ENCODE results near the gene SLC25A45. TPM values are rescaled to one million over a fixed set of nuclear protein-coding genes. Genes with fewer than 3 reads are reported as not detected.

Gene SLC25A45
- total RNA-seq, 1 experiment from 2014 or later, result 1.1 TPM

GRCh38 chr11:65370659-65371049 lies 11.8 kb downstream of the SLC25A45 start:
- no peak for DNase-seq
- no peak overlapping the region for H4K8ac ChIP-seq (replicated peaks; ENCODE audit: insufficient read length, low read depth, low read length)
- no peak overlapping the region for H2BK12ac ChIP-seq (ENCODE audit: insufficient read length, low read depth, low read length)
- no peak overlapping the region for H3K4me2 ChIP-seq (ENCODE audit: insufficient read depth, insufficient read length, low read length)
- no peak overlapping the region for H2BK120ac ChIP-seq (ENCODE audit: low read depth, low read length, poor library complexity, severe bottlenecking)
- H3K79me1 ChIP-seq (ENCODE audit: insufficient read depth, low read depth, low read length, poor library complexity, severe bottlenecking), result no peaks in the 10 kb centered on the region
- H2BK20ac ChIP-seq (ENCODE audit: low read depth, low read length, poor library complexity, severe bottlenecking), result no peak overlapping the region
- H3K4me1 ChIP-seq (ENCODE audit: insufficient read depth, low read length), result no peaks in the 10 kb centered on the region
- H3K27ac ChIP-seq (ENCODE audit: insufficient read length, low read depth, low read length), result no peak overlapping the region
- no peaks in the 10 kb centered on the region for H3K27me3 ChIP-seq (ENCODE audit: insufficient read depth, low read length)
- H2AFZ ChIP-seq (ENCODE audit: low read length), result no peak overlapping the region
- WGBS (ENCODE audit: extremely low coverage, insufficient read length, low lambda C conversion rate), result no CpG with 5 or more reads among the region's 6 CpGs
- no peak overlapping the region for H3T11ph ChIP-seq (ENCODE audit: low read length)
- no peak overlapping the region for H3K4ac ChIP-seq (ENCODE audit: low read depth, low read length)
- H3K14ac ChIP-seq (ENCODE audit: insufficient read depth, low read length), result no peak overlapping the region
- no peak overlapping the region for H3K18ac ChIP-seq (ENCODE audit: insufficient read length, low read depth, low read length)
- no peaks in the 10 kb centered on the region for H3K36me3 Mint-ChIP-seq (ENCODE audit: insufficient read depth in 1 of 3, low read depth in 3 of 3)
- no peak overlapping the region for H3K9ac ChIP-seq (ENCODE audit: extremely low read depth, insufficient read length, low read length)
- no peak for TF ChIP-seq CTCF (conservative IDR thresholded peaks at IDR 0.05)
- H3K9me3 ChIP-seq (ENCODE audit: control insufficient read depth, low read depth, low read length), result no peaks in the 10 kb centered on the region
- H3K4me3 Mint-ChIP-seq, result no peak overlapping the region
- H4K5ac ChIP-seq (ENCODE audit: insufficient read length, low read depth, low read length), result no peak overlapping the region
- no peak overlapping the region for H2AK5ac ChIP-seq (ENCODE audit: insufficient read length, low read length)
- H3K23ac ChIP-seq (ENCODE audit: insufficient read length, low read depth, low read length), result no peak overlapping the region
- H2BK5ac ChIP-seq (ENCODE audit: insufficient read length, low read length), result no peak overlapping the region
- no peak overlapping the region for H4K91ac ChIP-seq (ENCODE audit: insufficient read length, low read depth, low read length)
- peaks cover 0 to 5% of the 10 kb centered on the region in 2 experiments; a peak in 2 of 4 replicates for H3K4me1 Mint-ChIP-seq
- H3K27me3 Mint-ChIP-seq (ENCODE audit: low read depth), result peaks cover 33% of the 10 kb centered on the region
- no peak overlapping the region for H2BK15ac ChIP-seq (ENCODE audit: low read depth, low read length)
- no peak overlapping the region for H3K27ac Mint-ChIP-seq
- no peaks in the 10 kb centered on the region for H3K79me2 ChIP-seq (ENCODE audit: insufficient read depth, low read length)
- H3K56ac ChIP-seq (ENCODE audit: insufficient read length, low read depth, low read length), result no peak overlapping the region
- no peaks in the 10 kb centered on the region for H3K9me3 Mint-ChIP-seq
- no peaks in the 10 kb centered on the region for H3K23me2 ChIP-seq (ENCODE audit: insufficient read length, low read depth, low read length, poor library complexity, severe bottlenecking)
- no peaks in the 10 kb centered on the region for H4K20me1 ChIP-seq (ENCODE audit: control insufficient read depth, insufficient read depth, insufficient read length)

All from H9 (cell line).